GOT3 (cell line): ENCODE measurements around the gene TNIP1.

Source experiments
- DNase-seq: peaks from one replicate; lab custom pipeline; 2025; ENCODE audit warnings: mixed read lengths; lab: John Stamatoyannopoulos, UW

The TNIP1 gene

GRCh38 chr5:151080613-151081430 is at the start of gene TNIP1:
TNIP1 (minus strand) TSS chr5:151081034; CDS start chr5:151065095, 15,939 bp downstream.
- peak; percentile 78 for DNase-seq

- DNase-seq: no peak
These were observed 49.5 kb upstream of the TNIP1 start for GRCh38 chr5:151130235-151130921.

- no peak for DNase-seq
These were observed 48.0 kb upstream of the TNIP1 start for GRCh38 chr5:151128817-151129216.

- no peak for DNase-seq
These were observed 47.1 kb upstream of the TNIP1 start for GRCh38 chr5:151127926-151128325.

- no peak for DNase-seq
These were observed 45.4 kb upstream of the TNIP1 start for GRCh38 chr5:151126199-151126645.

- no peak for DNase-seq
These were observed 44.6 kb upstream of the TNIP1 start for GRCh38 chr5:151125421-151125820.

- no peak for DNase-seq
These were observed 43.3 kb upstream of the TNIP1 start for GRCh38 chr5:151123897-151124751.

- DNase-seq: no peak
These were observed 42.0 kb upstream of the TNIP1 start for GRCh38 chr5:151122828-151123227.

- no peak for DNase-seq
These were observed 40.8 kb upstream of the TNIP1 start for GRCh38 chr5:151121665-151122064.

GRCh38 chr5:151121095-151121494 is 40.3 kb upstream of the TNIP1 start:
- DNase-seq: no peak

GRCh38 chr5:151118913-151119575 is 38.2 kb upstream of the TNIP1 start:
- no peak for DNase-seq

- DNase-seq: no peak
These were observed 34.6 kb upstream of the TNIP1 start for GRCh38 chr5:151115272-151115905.

- DNase-seq: no peak
These were observed 32.8 kb upstream of the TNIP1 start for GRCh38 chr5:151113651-151114050.

GRCh38 chr5:151110992-151111391 is 30.2 kb upstream of the TNIP1 start:
- no peak for DNase-seq

- no peak for DNase-seq
These were observed 29.4 kb upstream of the TNIP1 start for GRCh38 chr5:151110122-151110681.

- DNase-seq: no peak
These were observed 27.7 kb upstream of the TNIP1 start for GRCh38 chr5:151108566-151108965.

GRCh38 chr5:151107738-151108520 is 27.1 kb upstream of the TNIP1 start:
- DNase-seq: no peak

- DNase-seq: no peak
These were observed 26.2 kb upstream of the TNIP1 start for GRCh38 chr5:151107084-151107483.

GRCh38 chr5:151106509-151106908 is 25.7 kb upstream of the TNIP1 start:
- DNase-seq: no peak

- no peak for DNase-seq
These were observed 25.2 kb upstream of the TNIP1 start for GRCh38 chr5:151106043-151106442.
